HCT116 (cell line): ENCODE results near the gene POGLUT2.

Source experiments
- CEBPB ChIP-seq: IDR thresholded peaks from 2 replicates; pipeline ENCODE4 v1.6.1; 2012; ENCODE audit warnings: low read depth
- EGR1 ChIP-seq: IDR thresholded peaks from 2 replicates; pipeline ENCODE4 v1.6.1; 2012; ENCODE audit warnings: low read depth
- EZH2 ChIP-seq: fragments of 200-600 bp; sonication (generic); IDR thresholded peaks from 2 replicates; pipeline ENCODE4 v1.6.1; 2017; ENCODE audit warnings: antibody characterized with exemption, mixed run types
- SP1 ChIP-seq: IDR thresholded peaks from 2 replicates; pipeline ENCODE4 v1.6.1; 2012; ENCODE audit warnings: low read depth

DNA sequence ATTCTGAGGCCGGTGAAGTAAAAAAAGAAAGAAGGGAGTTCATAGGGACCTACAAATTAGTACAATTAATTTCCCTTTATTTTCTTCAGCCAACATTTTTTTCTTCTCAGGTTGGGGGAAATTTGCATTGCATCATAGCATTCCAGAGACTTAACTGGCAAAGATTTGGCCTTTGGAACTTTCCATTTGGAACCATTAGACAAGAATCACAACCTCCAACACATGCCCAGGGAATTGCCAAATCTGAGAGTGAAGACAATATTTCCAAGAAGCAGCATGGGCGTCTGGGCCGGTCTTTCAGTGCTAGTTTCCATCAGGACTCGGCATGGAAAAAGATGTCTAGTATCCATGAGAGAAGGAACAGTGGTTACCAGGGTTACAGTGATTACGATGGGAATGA, 40.7 kb upstream of the POGLUT2 start:
- TF ChIP-seq CEBPB (no peak), EGR1 (no peak), EZH2 (no peak), SP1 (no peak)
